Superior temporal gyrus (tissue), 1 donor: Measurements from ENCODE around the gene TSPO.

ENCODE experiments used
- DNase-seq: peaks from one replicate; pipeline ENCODE4 v3.0.0-alpha.2; 2016; ENCODE audit errors: extremely low spot score

Gene TSPO

DNA sequence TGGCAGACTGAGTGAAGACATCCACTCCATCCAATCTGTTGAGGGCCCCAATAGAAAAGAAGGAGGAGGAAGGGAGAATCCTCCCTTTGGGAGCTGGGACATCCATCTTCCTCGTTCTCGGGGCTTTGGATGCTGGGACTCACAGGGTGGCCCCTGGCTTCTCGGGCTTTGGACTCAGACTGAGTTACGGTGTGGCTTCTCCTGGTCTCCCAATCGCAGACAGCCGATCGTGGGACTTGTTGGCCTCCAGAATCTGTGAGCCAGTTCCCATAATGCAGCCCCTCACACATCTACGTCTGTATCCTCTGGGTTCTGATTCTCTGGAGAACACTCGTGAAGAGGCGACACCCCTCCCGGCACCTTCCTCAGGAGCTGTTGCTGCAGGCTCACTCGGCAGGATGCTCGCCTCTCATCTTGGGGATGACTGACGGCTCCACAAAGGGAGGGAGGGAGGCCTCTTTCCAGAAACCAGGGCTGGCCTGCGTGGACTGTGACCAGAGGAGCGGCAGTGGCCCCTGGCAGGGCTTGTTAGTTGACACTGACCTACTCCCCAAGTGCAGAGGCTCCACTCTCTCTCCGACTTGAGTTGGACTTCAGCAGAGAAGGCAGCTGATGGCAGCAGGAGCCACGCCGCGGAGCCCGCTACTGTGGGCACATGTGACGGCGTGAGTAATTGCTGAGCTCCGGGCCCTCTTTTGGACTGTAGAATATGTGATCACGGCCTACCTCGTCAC is 50.3 kb downstream of the TSPO start:
- DNase-seq: no peak

- no peak for DNase-seq
Observed at GRCh38 chr22:43202326-43202725, 51.0 kb downstream of the TSPO start.

- no peak for DNase-seq
Observed at GRCh38 chr22:43202756-43203410, 51.5 kb downstream of the TSPO start.

GRCh38 chr22:43203471-43203981 is 52.2 kb downstream of the TSPO start:
- no peak for DNase-seq

DNA sequence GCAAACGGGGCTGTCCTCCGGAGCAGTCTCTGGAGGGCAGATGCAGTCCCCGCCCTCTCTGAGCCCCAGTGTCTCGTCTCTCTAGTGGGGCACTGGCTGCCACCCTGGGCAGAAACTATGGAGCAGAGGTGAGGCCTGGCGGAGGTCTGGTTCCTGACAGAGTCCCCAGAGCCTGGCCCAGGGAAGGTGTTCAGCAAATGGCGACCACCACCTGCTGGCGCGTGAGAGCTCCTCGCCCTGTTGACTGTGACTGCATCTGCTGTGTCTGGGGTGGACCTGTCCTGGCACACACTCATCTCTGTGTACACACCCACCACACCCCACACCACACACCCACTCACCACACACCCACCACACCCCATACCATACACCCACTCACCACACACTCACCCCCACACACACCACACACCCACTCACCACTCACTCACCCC is 53.9 kb downstream of the TSPO start:
- DNase-seq: no peak

DNA sequence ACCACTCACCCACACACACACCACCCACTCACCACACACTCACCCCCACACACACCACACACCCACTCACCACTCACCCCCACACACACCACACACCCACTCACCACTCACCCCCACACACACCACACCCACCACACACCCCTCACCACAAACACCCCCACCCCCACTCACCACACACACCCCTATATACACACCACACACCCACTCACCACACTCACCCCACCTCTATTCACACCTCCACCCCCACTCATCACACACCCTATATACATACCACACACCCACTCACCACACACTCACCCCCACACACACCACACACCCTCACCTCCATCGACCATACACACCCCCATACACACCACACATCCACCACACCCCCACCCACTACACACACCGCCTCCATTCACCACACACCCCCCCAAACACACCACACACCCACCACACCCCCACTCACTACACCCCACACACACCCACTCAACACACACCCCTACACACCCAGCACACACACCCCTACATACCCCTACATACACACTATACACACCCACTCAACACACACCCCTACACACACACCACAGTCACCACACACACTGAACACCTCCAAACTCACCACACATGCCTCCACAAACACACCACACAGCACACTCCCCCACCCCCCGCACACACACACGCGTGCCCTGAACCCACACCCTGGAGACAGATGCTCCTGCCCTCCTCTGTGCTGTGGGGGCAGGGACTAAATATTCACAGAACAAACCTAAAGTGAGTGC is 54.6 kb downstream of the TSPO start:
- DNase-seq: no peak

DNA sequence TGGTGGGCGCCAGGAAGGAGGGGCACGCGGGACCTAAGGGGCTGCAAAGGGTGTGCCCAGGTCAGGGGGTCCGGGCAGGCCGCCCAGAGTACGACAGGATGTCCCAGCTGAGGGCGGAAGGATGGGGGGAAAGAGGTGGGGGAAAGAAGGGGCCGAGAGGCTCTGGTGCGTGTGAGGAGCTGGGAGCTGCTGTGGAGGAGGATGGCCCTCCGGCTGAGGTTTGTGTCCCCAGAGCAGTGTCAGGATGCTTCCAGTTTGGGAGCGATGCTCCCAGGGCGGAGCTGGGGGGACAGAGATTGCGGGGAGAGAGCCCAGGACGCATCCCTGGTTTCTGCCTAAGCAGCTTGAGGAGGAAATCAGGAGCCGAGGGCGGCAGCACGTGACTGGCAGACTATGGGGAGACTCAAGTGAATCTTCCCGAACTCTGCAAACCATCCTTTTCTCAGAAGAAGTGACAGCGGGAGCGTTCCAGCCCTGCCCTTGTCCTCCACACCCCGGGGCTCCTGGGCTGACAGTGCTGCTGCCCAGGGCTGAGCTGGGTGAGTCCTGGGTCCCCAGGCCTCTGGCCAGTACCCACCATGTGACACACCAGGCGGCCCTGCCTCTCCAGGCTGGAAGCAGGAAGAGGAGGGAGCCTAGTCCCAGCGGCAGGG is 55.3 kb downstream of the TSPO start:
- DNase-seq: no peak

GRCh38 chr22:43207386-43207785 is 56.0 kb downstream of the TSPO start:
- DNase-seq: no peak

DNA sequence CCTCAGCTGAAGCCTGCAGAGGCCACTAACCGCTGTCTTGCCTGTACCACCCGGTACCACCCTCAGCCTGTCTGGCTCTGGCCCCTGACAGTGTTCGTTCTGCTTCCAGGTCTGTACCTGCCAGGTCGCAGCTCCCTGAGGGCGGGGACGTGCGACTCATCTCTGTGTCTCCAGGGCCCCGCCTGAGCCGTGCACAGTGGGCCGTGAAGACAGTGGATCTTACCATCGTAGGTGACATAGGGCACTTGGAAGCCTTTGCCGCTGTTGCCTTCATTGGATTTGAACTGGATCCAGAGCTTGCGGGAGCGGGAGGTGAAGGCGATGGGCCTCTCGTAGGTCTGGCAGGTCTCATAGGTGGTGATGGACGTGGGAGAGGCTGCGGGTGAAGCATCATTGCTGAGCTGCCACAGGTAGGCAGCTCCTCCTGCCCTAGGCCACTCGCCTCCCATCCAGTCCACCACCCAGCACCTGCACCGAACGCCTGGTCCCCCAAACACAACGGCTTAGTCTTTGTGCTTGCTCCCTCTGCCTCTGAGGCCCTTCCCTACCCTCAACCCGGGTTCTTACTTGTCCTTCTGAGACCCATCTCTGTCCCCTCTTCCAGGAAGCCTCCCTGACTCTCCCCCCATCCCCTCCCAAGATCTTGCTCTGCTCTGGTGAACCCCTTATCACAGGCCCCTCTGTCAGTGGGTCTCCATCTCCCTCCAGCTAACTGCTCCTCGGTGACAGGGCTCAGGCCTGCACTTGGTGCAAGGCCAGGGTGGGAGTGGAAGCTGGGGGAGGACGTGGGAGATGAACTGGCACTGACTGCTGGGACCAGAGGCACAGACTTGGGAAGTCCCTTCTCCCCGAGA is 56.7 kb downstream of the TSPO start:
- DNase-seq: no peak

DNA sequence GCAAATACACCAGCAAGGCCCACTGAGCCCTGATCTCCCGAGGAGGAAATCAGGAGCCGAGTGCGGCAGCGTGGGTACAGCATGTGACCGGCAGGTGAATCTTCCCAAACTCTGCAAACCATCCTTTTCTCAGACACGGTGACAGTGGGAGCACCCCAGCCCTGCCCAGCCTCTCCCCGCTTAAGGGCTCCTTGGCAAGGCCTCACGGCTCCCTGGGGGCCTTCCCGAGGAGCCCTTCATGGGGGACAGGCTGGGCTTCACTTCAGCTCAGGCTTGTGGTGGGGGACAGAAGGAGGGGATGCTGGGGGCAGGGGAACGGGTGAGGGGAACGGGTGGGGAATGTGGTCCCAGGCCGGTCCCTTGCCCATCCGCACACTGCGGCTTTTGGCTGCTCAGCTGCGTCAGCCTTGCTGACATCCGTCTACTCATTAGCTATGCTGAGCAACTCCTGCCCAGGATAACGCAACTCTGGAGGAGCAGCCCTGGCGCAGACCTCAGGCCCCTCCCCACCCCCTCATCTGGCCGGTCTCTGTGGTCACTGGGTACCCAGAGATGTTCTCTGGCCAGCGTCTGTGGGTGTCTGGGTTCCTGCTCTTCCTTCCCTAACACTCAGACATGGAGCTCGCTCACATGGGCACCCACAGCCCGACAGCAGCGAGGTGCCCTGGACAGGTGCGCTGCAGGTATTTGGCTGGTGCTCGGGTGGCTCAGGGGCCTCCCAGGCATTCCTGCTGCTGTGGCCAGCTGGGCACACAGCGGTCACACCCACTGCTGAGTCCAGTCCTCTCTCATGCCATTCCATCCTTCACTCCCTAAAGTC is 57.6 kb downstream of the TSPO start:
- DNase-seq: no peak

GRCh38 chr22:43209523-43209890 is 58.1 kb downstream of the TSPO start:
- no peak for DNase-seq

GRCh38 chr22:43209971-43210370 is 58.6 kb downstream of the TSPO start:
- no peak for DNase-seq

GRCh38 chr22:43210631-43211515 is 59.5 kb downstream of the TSPO start:
- DNase-seq: no peak

GRCh38 chr22:43211941-43212433 is 60.6 kb downstream of the TSPO start:
- no peak for DNase-seq

DNA sequence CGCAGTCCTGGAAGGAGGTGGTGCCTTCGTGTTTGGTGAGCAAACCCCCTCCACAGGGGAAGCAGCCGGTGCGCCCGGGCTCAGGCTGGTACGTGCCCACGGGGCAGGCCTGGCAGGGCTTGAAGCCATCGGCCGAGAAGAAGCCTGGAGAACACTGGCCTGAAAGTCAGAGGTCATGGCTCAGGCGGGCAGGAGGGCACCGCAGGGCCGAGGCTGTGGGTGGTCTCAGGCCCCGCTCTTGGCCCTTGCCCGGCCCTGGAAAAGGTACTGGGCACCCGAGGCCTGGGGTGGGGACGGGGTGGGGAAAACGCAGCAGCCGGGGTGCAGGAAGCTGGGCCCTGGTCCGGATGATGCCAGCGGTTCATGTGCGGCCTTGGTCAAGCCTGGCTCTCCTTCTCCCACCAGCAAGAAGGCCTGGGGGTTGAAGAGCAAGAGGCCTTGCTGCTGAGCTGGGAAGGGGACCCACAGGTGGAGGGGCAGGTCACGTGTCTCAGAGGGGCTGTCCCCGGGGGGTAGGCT is 61.1 kb downstream of the TSPO start:
- DNase-seq: no peak
